ENCODE measurements around the gene CEMIP2.
A peak's percentile ranks its signal among the peaks of the same experiment; 100 is the strongest.
"Not testable (repeated sequence)": the region's sequence is repeated elsewhere in the genome, so short reads cannot be mapped to it uniquely, and the experiment has no call there.

The CEMIP2 gene

GRCh38 chr9:71806901-71807307 lies 38.6 kb upstream of the CEMIP2 start:
- no peak overlapping the region for H3K27ac ChIP-seq (replicated peaks)
- no peak overlapping the region for H3K4me3 ChIP-seq (replicated peaks; ENCODE audit: insufficient read depth, low read length)
- H3K27me3 ChIP-seq (ENCODE audit: insufficient read depth, poor library complexity, severe bottlenecking): no peaks in the 10 kb centered on the region
- TF ChIP-seq GABPA (IDR thresholded peaks at IDR 0.05; ENCODE audit: low read depth): no peak
- TF ChIP-seq, protein P1, sequence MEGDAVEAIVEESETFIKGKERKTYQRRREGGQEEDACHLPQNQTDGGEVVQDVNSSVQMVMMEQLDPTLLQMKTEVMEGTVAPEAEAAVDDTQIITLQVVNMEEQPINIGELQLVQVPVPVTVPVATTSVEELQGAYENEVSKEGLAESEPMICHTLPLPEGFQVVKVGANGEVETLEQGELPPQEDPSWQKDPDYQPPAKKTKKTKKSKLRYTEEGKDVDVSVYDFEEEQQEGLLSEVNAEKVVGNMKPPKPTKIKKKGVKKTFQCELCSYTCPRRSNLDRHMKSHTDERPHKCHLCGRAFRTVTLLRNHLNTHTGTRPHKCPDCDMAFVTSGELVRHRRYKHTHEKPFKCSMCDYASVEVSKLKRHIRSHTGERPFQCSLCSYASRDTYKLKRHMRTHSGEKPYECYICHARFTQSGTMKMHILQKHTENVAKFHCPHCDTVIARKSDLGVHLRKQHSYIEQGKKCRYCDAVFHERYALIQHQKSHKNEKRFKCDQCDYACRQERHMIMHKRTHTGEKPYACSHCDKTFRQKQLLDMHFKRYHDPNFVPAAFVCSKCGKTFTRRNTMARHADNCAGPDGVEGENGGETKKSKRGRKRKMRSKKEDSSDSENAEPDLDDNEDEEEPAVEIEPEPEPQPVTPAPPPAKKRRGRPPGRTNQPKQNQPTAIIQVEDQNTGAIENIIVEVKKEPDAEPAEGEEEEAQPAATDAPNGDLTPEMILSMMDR (IDR thresholded peaks at IDR 0.05; ENCODE audit: insufficient read depth, low read length): peak; percentile 98
- peak; percentile 33 to 80 for DNase-seq (ENCODE audit: low read depth in 1 of 2, low spot score in 1 of 2)

GRCh38 chr9:71805096-71805495 lies 36.8 kb upstream of the CEMIP2 start:
- DNase-seq (ENCODE audit: low read depth in 1 of 2, low spot score in 1 of 2); H3K4me3 ChIP-seq (replicated peaks; ENCODE audit: insufficient read depth, low read length): not testable (repeated sequence)

GRCh38 chr9:71801826-71802225 lies 33.5 kb upstream of the CEMIP2 start:
- no peak overlapping the region for H3K4me3 ChIP-seq (replicated peaks; ENCODE audit: insufficient read depth, low read length)
- no peak for DNase-seq (ENCODE audit: low read depth in 1 of 2, low spot score in 1 of 2)
- TF ChIP-seq POLR2AphosphoS5 (IDR thresholded peaks at IDR 0.05; ENCODE audit: low read depth): no peak
- TF ChIP-seq SPI1 (IDR thresholded peaks at IDR 0.05; ENCODE audit: borderline replicate concordance, low read depth): no peak
- no peak for TF ChIP-seq GABPA (IDR thresholded peaks at IDR 0.05; ENCODE audit: low read depth)
- TF ChIP-seq, protein P1 (IDR thresholded peaks at IDR 0.05; ENCODE audit: insufficient read depth, low read length): no peak
- TF ChIP-seq REST (IDR thresholded peaks at IDR 0.05; ENCODE audit: insufficient replicate concordance, low read depth): no peak

More at GRCh38 chr9:71805096-71805495, 36.8 kb upstream of the CEMIP2 start:
- H3K27ac ChIP-seq (replicated peaks); H3K27me3 ChIP-seq (ENCODE audit: insufficient read depth, poor library complexity, severe bottlenecking): not testable (repeated sequence)

GRCh38 chr9:71797266-71797665 lies 29.0 kb upstream of the CEMIP2 start:
- Histone ChIP-seq H3K4me3 (replicated peaks; ENCODE audit: insufficient read depth, low read length) (no peak overlapping the region), H3K27me3 (ENCODE audit: insufficient read depth, poor library complexity, severe bottlenecking) (no peaks in the 10 kb centered on the region), H3K27ac (replicated peaks) (no peak overlapping the region)
- no peak for TF ChIP-seq GABPA (IDR thresholded peaks at IDR 0.05; ENCODE audit: low read depth)
- no peak for TF ChIP-seq POLR2AphosphoS5 (IDR thresholded peaks at IDR 0.05; ENCODE audit: low read depth)
- TF ChIP-seq, protein P1 (IDR thresholded peaks at IDR 0.05; ENCODE audit: insufficient read depth, low read length): no peak
- no peak for TF ChIP-seq SPI1 (IDR thresholded peaks at IDR 0.05; ENCODE audit: borderline replicate concordance, low read depth)
- TF ChIP-seq REST (IDR thresholded peaks at IDR 0.05; ENCODE audit: insufficient replicate concordance, low read depth): no peak
- no peak for DNase-seq (ENCODE audit: low read depth in 1 of 2, low spot score in 1 of 2)

More at GRCh38 chr9:71801826-71802225, 33.5 kb upstream of the CEMIP2 start:
- Histone ChIP-seq H3K27ac (replicated peaks) (no peak overlapping the region), H3K27me3 (ENCODE audit: insufficient read depth, poor library complexity, severe bottlenecking) (no peaks in the 10 kb centered on the region)

Data from HL-60 (cell line).